ENCODE results near the gene NTRK3.

Gene NTRK3

GRCh38 chr15:88003541-88004327, 252.8 kb downstream of the NTRK3 start:
- TF ChIP-seq CTCF (conservative IDR thresholded peaks at IDR 0.05; ENCODE audit: low read length), result no peak
- H3K4me3 ChIP-seq (ENCODE audit: low read length), result no peak overlapping the region
- DNase-seq (ENCODE audit: low read depth), result no peak

GRCh38 chr15:88002706-88003105, 253.8 kb downstream of the NTRK3 start:
- no peak overlapping the region for H3K4me3 ChIP-seq (ENCODE audit: low read length)
- TF ChIP-seq CTCF (conservative IDR thresholded peaks at IDR 0.05; ENCODE audit: low read length), result no peak
- no peak for DNase-seq (ENCODE audit: low read depth)

- TF ChIP-seq CTCF (conservative IDR thresholded peaks at IDR 0.05; ENCODE audit: low read length), result no peak
- H3K4me3 ChIP-seq (ENCODE audit: low read length), result no peak overlapping the region
- DNase-seq (ENCODE audit: low read depth), result no peak
Observed at GRCh38 chr15:87998630-87999029, 257.9 kb downstream of the NTRK3 start.

- no peak overlapping the region for H3K4me3 ChIP-seq (ENCODE audit: low read length)
- TF ChIP-seq CTCF (conservative IDR thresholded peaks at IDR 0.05; ENCODE audit: low read length), result no peak
- DNase-seq (ENCODE audit: low read depth), result no peak
Observed at GRCh38 chr15:87986776-87987175, 269.8 kb downstream of the NTRK3 start.

- DNase-seq (ENCODE audit: low read depth), result no peak
- no peak overlapping the region for H3K4me3 ChIP-seq (ENCODE audit: low read length)
- no peak for TF ChIP-seq CTCF (conservative IDR thresholded peaks at IDR 0.05; ENCODE audit: low read length)
Observed at GRCh38 chr15:87985451-87985850, 271.1 kb downstream of the NTRK3 start.

GRCh38 chr15:87981969-87982368, 274.6 kb downstream of the NTRK3 start:
- H3K4me3 ChIP-seq (ENCODE audit: low read length), result no peak overlapping the region
- DNase-seq (ENCODE audit: low read depth), result no peak
- TF ChIP-seq CTCF (conservative IDR thresholded peaks at IDR 0.05; ENCODE audit: low read length), result no peak

GRCh38 chr15:87977907-87978306, 278.6 kb downstream of the NTRK3 start:
- no peak for TF ChIP-seq CTCF (conservative IDR thresholded peaks at IDR 0.05; ENCODE audit: low read length)
- H3K4me3 ChIP-seq (ENCODE audit: low read length), result no peak overlapping the region

More at GRCh38 chr15:87977907-87978306, 278.6 kb downstream of the NTRK3 start:
- no peak for DNase-seq (ENCODE audit: low read depth)

All from AG10803 (cell line).